ENCODE results near the gene CATSPERZ.
A peak's percentile ranks its signal among the peaks of the same experiment; 100 is the strongest.

The CATSPERZ gene

GRCh38 chr11:64285885-64286800 lies 14.0 kb upstream of the CATSPERZ start:
- DNase-seq: peak; percentile 79

GRCh38 chr11:64286801-64287159 lies 13.4 kb upstream of the CATSPERZ start:
- no peak for DNase-seq

- no peak for DNase-seq
Observed at GRCh38 chr11:64287676-64288352, 12.3 kb upstream of the CATSPERZ start.

GRCh38 chr11:64288353-64288750 lies 11.8 kb upstream of the CATSPERZ start:
- DNase-seq: no peak

- no peak for DNase-seq
Observed at GRCh38 chr11:64289002-64289564, 11.1 kb upstream of the CATSPERZ start.

- DNase-seq: no peak
Observed at GRCh38 chr11:64290352-64291261, 9.6 kb upstream of the CATSPERZ start.

- no peak for DNase-seq
Observed at GRCh38 chr11:64291262-64291751, 8.9 kb upstream of the CATSPERZ start, which contains the start of gene KCNK4. Gene KCNK4 (plus strand): TSS chr11:64291302. CDS start chr11:64293019, 1,717 bp downstream.

- no peak for DNase-seq
Observed at GRCh38 chr11:64291752-64292459, 8.3 kb upstream of the CATSPERZ start.

- peak; percentile 29 for DNase-seq
Observed at GRCh38 chr11:64292460-64293254, 7.5 kb upstream of the CATSPERZ start.

- DNase-seq: peak; percentile 26
Observed at GRCh38 chr11:64294774-64295173, 5.4 kb upstream of the CATSPERZ start.

GRCh38 chr11:64295760-64296159 lies 4.4 kb upstream of the CATSPERZ start:
- no peak for DNase-seq

GRCh38 chr11:64296236-64296635 lies 3.9 kb upstream of the CATSPERZ start:
- peak; percentile 16 for DNase-seq

GRCh38 chr11:64296830-64297698 lies 3.1 kb upstream of the CATSPERZ start:
- peak; percentile 17 for DNase-seq

- no peak for DNase-seq
Observed at GRCh38 chr11:64297699-64298358, 2.3 kb upstream of the CATSPERZ start.

- DNase-seq: no peak
Observed at GRCh38 chr11:64298966-64299846, 952 bp upstream of the CATSPERZ start.

- no peak for DNase-seq
Observed at GRCh38 chr11:64303109-64304031, 3.2 kb downstream of the CATSPERZ start.

GRCh38 chr11:64304032-64304315 lies 3.8 kb downstream of the CATSPERZ start:
- no peak for DNase-seq

Data from 8988T (cell line).